ENCODE results near the gene NINJ2. TPM values are rescaled to one million over a fixed set of nuclear protein-coding genes. Genes with fewer than 3 reads are reported as not detected.

The NINJ2 gene
- total and polyA plus RNA-seq, 4 donors: 5.8 to 28.4 (median 14.3) TPM

DNA sequence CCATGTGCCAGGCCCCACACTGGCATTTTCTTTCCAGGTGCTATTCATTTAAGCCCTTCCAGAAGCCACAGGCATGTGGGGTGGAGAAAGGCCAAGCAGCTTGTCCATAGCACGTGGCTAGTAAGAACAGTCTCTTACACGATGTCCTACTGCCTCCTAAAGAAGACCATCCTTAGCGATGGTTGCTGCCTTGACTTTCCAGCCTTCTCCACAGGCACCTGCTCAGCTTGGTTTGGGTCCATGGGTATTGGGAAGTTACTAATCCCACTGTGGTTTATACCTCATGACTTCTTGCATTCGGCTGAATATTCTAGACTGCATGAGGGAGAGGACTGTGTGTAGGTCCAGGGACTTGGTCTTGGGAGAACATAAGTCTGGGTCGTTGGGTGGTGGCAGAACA is 49.2 kb downstream of the NINJ2 start:
- no peak overlapping the region for H3K9ac ChIP-seq (ENCODE audit: insufficient read depth in 1 of 2, low read length in 2 of 2)
- no peaks in the 10 kb centered on the region for H3K9me3 ChIP-seq (ENCODE audit: control insufficient read depth in 4 of 4, insufficient read depth in 3 of 4, low read length in 3 of 4)
- no peak overlapping the region for H3K27ac ChIP-seq (ENCODE audit: low read depth in 1 of 2, low read length in 1 of 2)
- DNase-seq: no peak
- no peaks in the 10 kb centered on the region for H3K36me3 ChIP-seq (ENCODE audit: control insufficient read depth in 4 of 4, insufficient read depth in 4 of 4, low read length in 4 of 4)
- 68 to 78% methylated on average over 5 of the region's 5 CpGs for WGBS, 2 donors
- no peaks in the 10 kb centered on the region for H3K27me3 ChIP-seq (ENCODE audit: control insufficient read depth in 3 of 3, insufficient read depth in 3 of 3, low read length in 2 of 3)
- no peak for TF ChIP-seq CTCF (IDR thresholded peaks at IDR 0.05; ENCODE audit: control extremely low read depth, extremely low read depth)
- peaks cover 6 to 27% (median 9%) of the 10 kb centered on the region in 5 donors for H3K4me1 ChIP-seq (ENCODE audit: control insufficient read depth in 5 of 5, insufficient read depth in 5 of 5, low read length in 5 of 5)
- no peak overlapping the region for H3K4me3 ChIP-seq
- no peak for ATAC-seq (ENCODE audit: insufficient read depth, low FRiP score)

GRCh38 chr12:612886-613285 is 50.4 kb downstream of the NINJ2 start:
- Histone ChIP-seq H3K27me3 (ENCODE audit: control insufficient read depth in 3 of 3, insufficient read depth in 3 of 3, low read length in 2 of 3) (no peaks in the 10 kb centered on the region), H3K9ac (ENCODE audit: insufficient read depth in 1 of 2, low read length in 2 of 2) (no peak overlapping the region), H3K9me3 (ENCODE audit: control insufficient read depth in 4 of 4, insufficient read depth in 3 of 4, low read length in 3 of 4) (no peaks in the 10 kb centered on the region), H3K4me3 (no peak overlapping the region), H3K4me1 (ENCODE audit: control insufficient read depth in 5 of 5, insufficient read depth in 5 of 5, low read length in 5 of 5) (peaks cover 9 to 34% (median 15%) of the 10 kb centered on the region in 5 donors), H3K27ac (ENCODE audit: low read depth in 1 of 2, low read length in 1 of 2) (no peak overlapping the region), H3K36me3 (ENCODE audit: control insufficient read depth in 4 of 4, insufficient read depth in 4 of 4, low read length in 4 of 4) (no peaks in the 10 kb centered on the region)
- ATAC-seq (ENCODE audit: insufficient read depth, low FRiP score) (no peak), DNase-seq (no peak)
- whole genome bisulfite sequencing, 2 donors: 97% methylated on average over 4 of the region's 4 CpGs
- no peak for TF ChIP-seq CTCF (IDR thresholded peaks at IDR 0.05; ENCODE audit: control extremely low read depth, extremely low read depth)

- H3K4me1 ChIP-seq (ENCODE audit: control insufficient read depth in 5 of 5, insufficient read depth in 5 of 5, low read length in 5 of 5): peaks cover 13 to 34% (median 21%) of the 10 kb centered on the region in 5 donors
- WGBS, 2 donors: 85 to 94% methylated on average over 7 of the region's 7 CpGs
- no peaks in the 10 kb centered on the region for H3K27me3 ChIP-seq (ENCODE audit: control insufficient read depth in 3 of 3, insufficient read depth in 3 of 3, low read length in 2 of 3)
- no peaks in the 10 kb centered on the region for H3K9me3 ChIP-seq (ENCODE audit: control insufficient read depth in 4 of 4, insufficient read depth in 3 of 4, low read length in 3 of 4)
- no peak for ATAC-seq (ENCODE audit: insufficient read depth, low FRiP score)
- H3K9ac ChIP-seq (ENCODE audit: insufficient read depth in 1 of 2, low read length in 2 of 2): no peak overlapping the region
- H3K36me3 ChIP-seq (ENCODE audit: control insufficient read depth in 4 of 4, insufficient read depth in 4 of 4, low read length in 4 of 4): no peaks in the 10 kb centered on the region
- no peak overlapping the region for H3K27ac ChIP-seq (ENCODE audit: low read depth in 1 of 2, low read length in 1 of 2)
- H3K4me3 ChIP-seq: no peak overlapping the region
- no peak for DNase-seq
- TF ChIP-seq CTCF (IDR thresholded peaks at IDR 0.05; ENCODE audit: control extremely low read depth, extremely low read depth): no peak
These were observed 51.0 kb downstream of the NINJ2 start for GRCh38 chr12:612293-612692.

- Histone ChIP-seq H3K27ac (ENCODE audit: low read depth in 1 of 2, low read length in 1 of 2) (no peak overlapping the region), H3K4me3 (no peak overlapping the region), H3K36me3 (ENCODE audit: control insufficient read depth in 4 of 4, insufficient read depth in 4 of 4, low read length in 4 of 4) (no peaks in the 10 kb centered on the region), H3K27me3 (ENCODE audit: control insufficient read depth in 3 of 3, insufficient read depth in 3 of 3, low read length in 2 of 3) (no peaks in the 10 kb centered on the region), H3K9ac (ENCODE audit: insufficient read depth in 1 of 2, low read length in 2 of 2) (no peak overlapping the region), H3K9me3 (ENCODE audit: control insufficient read depth in 4 of 4, insufficient read depth in 3 of 4, low read length in 3 of 4) (no peaks in the 10 kb centered on the region), H3K4me1 (ENCODE audit: control insufficient read depth in 5 of 5, insufficient read depth in 5 of 5, low read length in 5 of 5) (peaks cover 13 to 32% (median 19%) of the 10 kb centered on the region in 5 donors)
- DNase-seq (no peak), ATAC-seq (ENCODE audit: insufficient read depth, low FRiP score) (no peak)
- 40 to 83% methylated on average over 3 of the region's 3 CpGs for WGBS, 2 donors
- TF ChIP-seq CTCF (IDR thresholded peaks at IDR 0.05; ENCODE audit: control extremely low read depth, extremely low read depth): no peak
These were observed 51.5 kb downstream of the NINJ2 start for GRCh38 chr12:611721-612120.

Measured in lung (tissue), 12 donors.